ENCODE results near the gene RBBP9. TPM values are rescaled to one million over a fixed set of nuclear protein-coding genes. Genes with fewer than 3 reads are reported as not detected.
A peak's percentile ranks its signal among the peaks of the same experiment; 100 is the strongest.

RBBP9 gene
- total RNA-seq = 12.7 to 20.6 TPM (median 14.2 TPM) in 3 replicates
- long read RNA-seq, partial matches to known transcripts = 1 of 1 reads
- long read RNA-seq, other reads (novel, unspliced or antisense) = 0 of 1 reads

DNA sequence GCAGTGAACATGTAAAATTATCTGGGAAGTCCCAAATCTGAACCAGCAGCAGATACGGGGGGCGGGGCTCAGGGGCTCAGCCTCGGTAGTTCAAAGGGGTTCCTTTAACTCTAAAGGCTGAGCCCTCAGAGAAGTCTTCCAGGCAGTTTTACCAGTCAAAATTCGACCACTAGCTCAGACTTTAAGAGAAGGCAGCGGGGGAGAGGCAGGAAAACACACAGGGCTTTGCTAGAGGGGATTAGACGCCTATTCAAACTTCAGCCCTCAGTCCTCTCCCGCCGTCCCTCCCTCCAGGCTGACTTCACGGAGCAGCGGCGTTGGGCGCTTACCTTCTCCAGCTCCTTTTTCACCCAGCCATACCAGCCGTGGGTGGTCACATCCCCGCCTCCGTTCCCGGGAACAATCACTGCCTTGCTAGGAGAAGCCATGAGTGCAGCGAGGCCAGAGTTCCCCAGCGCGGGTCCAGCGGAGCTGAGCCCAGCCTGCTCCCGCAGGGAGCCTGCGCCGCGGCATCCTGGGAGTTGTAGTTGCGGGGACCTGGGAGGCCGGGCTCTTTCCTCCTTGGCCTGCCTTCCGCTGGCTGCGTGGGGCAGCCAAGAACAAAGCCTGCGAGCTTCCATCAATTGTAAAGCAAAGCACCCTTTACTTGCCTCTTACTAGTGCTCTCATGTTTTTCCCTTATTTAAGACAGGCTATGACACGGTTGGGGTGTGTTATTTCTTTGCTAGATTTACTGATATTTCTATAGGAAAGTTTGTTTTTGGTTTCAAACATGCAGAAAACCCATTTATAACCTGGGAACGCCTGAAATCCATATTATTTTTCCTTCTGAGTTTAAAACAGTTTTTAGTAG is at the start of gene RBBP9:
TSS of gene RBBP9 (minus strand) at position 486 of the 853 bp plus-strand sequence. CDS start at position 428, 58 bp downstream.
- peak within 1 kb of the TSS; percentile 90 for H3K27ac Mint-ChIP-seq (ENCODE audit: unreplicated experiment)

DNA sequence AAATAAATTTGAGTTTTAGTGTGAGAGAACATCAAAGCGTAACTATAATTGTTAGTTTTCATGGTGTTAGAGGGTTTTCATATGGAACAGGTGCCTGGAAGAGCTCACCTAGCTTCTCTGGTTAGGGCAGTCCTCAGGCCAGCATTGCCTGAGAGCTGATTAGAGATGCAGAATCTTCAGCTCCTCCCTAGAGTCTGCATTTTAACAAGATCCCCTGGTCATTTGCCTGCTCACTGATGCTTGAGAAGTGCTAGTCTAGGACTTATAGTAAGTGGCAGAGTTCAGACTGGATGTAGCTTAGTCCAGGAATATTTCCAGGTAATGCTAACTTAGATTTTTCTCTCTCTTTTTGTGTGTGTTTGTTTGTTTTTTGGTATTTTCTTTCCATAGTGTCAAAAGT is 48.5 kb upstream of the RBBP9 start:
- H3K27ac Mint-ChIP-seq (ENCODE audit: unreplicated experiment) = no peak overlapping the region
- H3K27me3 Mint-ChIP-seq (ENCODE audit: low read depth) = no peaks in the 10 kb centered on the region
- no peaks in the 10 kb centered on the region for H3K9me3 Mint-ChIP-seq (ENCODE audit: low read depth)
- H3K4me3 Mint-ChIP-seq (ENCODE audit: unreplicated experiment) = no peak overlapping the region
- no peak for DNase-seq (ENCODE audit: low spot score)
- H3K4me1 Mint-ChIP-seq (ENCODE audit: low read depth) = no peaks in the 10 kb centered on the region
- H3K36me3 Mint-ChIP-seq (ENCODE audit: low read depth) = peaks cover 31% of the 10 kb centered on the region
- TF ChIP-seq, protein P1, sequence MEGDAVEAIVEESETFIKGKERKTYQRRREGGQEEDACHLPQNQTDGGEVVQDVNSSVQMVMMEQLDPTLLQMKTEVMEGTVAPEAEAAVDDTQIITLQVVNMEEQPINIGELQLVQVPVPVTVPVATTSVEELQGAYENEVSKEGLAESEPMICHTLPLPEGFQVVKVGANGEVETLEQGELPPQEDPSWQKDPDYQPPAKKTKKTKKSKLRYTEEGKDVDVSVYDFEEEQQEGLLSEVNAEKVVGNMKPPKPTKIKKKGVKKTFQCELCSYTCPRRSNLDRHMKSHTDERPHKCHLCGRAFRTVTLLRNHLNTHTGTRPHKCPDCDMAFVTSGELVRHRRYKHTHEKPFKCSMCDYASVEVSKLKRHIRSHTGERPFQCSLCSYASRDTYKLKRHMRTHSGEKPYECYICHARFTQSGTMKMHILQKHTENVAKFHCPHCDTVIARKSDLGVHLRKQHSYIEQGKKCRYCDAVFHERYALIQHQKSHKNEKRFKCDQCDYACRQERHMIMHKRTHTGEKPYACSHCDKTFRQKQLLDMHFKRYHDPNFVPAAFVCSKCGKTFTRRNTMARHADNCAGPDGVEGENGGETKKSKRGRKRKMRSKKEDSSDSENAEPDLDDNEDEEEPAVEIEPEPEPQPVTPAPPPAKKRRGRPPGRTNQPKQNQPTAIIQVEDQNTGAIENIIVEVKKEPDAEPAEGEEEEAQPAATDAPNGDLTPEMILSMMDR (IDR thresholded peaks at IDR 0.05) = no peak

More for the DNA sequence above, at the start of gene RBBP9:
- H3K9me3 Mint-ChIP-seq (ENCODE audit: low read depth) = no peaks in the 10 kb centered on the region
- H3K4me1 Mint-ChIP-seq (ENCODE audit: low read depth) = peaks cover 14% of the 10 kb centered on the region
- DNase-seq (ENCODE audit: low spot score) = peak; percentile 95
- TF ChIP-seq, protein P1 (IDR thresholded peaks at IDR 0.05) = peak; percentile 12
- H3K36me3 Mint-ChIP-seq (ENCODE audit: low read depth) = no peaks in the 10 kb centered on the region
- no peaks in the 10 kb centered on the region for H3K27me3 Mint-ChIP-seq (ENCODE audit: low read depth)
- H3K4me3 Mint-ChIP-seq (ENCODE audit: unreplicated experiment) = peak within 1 kb of the TSS; percentile 99

DNA sequence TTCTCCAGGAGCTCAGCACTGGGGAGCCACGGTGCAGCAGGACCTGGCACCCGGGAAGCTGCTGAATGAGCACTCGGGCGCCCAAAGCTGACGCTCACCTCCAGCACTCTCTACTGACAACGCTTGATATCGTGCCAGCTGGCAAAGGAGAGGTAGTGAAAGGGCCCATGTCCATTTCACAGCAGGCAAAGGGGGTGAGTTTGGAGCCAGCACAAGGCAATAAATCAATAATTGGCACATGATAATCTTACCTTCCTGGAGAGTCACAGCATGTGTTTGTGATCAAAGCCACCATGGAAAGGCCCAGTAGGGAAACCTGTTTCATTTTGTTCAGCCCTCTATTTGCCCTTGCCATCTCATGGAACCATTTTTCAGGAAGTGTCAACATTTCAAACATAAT is 46.9 kb upstream of the RBBP9 start:
- Mint-ChIP-seq H3K4me3 (ENCODE audit: unreplicated experiment) (no peak overlapping the region), H3K36me3 (ENCODE audit: low read depth) (peaks cover 36% of the 10 kb centered on the region), H3K27ac (ENCODE audit: unreplicated experiment) (no peak overlapping the region), H3K27me3 (ENCODE audit: low read depth) (no peaks in the 10 kb centered on the region), H3K9me3 (ENCODE audit: low read depth) (peaks cover 3% of the 10 kb centered on the region), H3K4me1 (ENCODE audit: low read depth) (no peaks in the 10 kb centered on the region)
- DNase-seq (ENCODE audit: low spot score) = no peak
- TF ChIP-seq, protein P1 (IDR thresholded peaks at IDR 0.05) = no peak

DNA sequence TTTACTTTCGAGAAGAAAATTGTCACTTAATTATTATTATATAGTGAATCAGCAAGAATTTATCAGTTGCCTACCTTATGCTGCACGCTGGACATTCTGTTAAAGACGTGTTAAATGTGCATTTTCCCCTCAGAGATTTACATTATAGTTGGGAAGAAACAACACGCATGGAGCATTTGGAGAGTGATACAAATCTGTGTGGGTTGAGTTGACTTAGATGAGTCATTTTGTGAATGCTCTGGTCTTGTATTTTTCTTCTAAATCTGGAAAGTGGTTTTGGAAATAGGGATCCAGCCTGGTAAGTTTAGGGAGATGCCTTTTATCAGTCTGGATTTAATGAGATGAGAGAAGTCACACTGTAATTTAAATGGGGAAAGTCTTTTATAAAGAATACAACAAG is 46.2 kb upstream of the RBBP9 start:
- Mint-ChIP-seq H3K4me1 (ENCODE audit: low read depth) (no peaks in the 10 kb centered on the region), H3K36me3 (ENCODE audit: low read depth) (peaks cover 36% of the 10 kb centered on the region), H3K27me3 (ENCODE audit: low read depth) (no peaks in the 10 kb centered on the region), H3K27ac (ENCODE audit: unreplicated experiment) (no peak overlapping the region), H3K4me3 (ENCODE audit: unreplicated experiment) (no peak overlapping the region), H3K9me3 (ENCODE audit: low read depth) (peaks cover 3% of the 10 kb centered on the region)
- TF ChIP-seq, protein P1 (IDR thresholded peaks at IDR 0.05) = no peak
- no peak for DNase-seq (ENCODE audit: low spot score)

DNA sequence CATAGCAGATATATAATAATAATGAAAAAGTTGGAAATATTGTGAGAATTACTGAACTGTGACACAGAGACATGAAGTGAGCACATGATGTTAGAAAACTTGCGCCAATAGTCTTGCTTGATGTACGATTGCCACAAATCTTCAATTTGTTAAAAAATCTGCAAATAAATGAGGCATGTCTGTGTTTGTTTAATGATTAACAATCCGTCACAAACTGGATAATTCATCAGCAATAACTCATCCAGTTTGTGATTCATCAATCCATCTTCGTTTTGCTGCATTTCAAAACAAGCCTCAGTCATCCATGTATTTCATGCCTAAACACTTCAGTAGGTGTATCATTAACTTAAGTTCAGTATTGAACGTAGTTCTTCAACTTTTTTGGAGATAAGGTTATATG is 44.7 kb upstream of the RBBP9 start:
- peaks cover 37% of the 10 kb centered on the region for H3K36me3 Mint-ChIP-seq (ENCODE audit: low read depth)
- no peaks in the 10 kb centered on the region for H3K27me3 Mint-ChIP-seq (ENCODE audit: low read depth)
- no peaks in the 10 kb centered on the region for H3K4me1 Mint-ChIP-seq (ENCODE audit: low read depth)
- H3K9me3 Mint-ChIP-seq (ENCODE audit: low read depth) = peaks cover 4% of the 10 kb centered on the region
- TF ChIP-seq, protein P1 (IDR thresholded peaks at IDR 0.05) = no peak
- DNase-seq (ENCODE audit: low spot score) = no peak
- H3K4me3 Mint-ChIP-seq (ENCODE audit: unreplicated experiment) = no peak overlapping the region
- H3K27ac Mint-ChIP-seq (ENCODE audit: unreplicated experiment) = no peak overlapping the region

Data from chondrocyte (in vitro differentiated cells).